GM19240 (cell line): ENCODE data around the gene SERINC5.
A peak's percentile ranks its signal among the peaks of the same experiment; 100 is the strongest.
"Not testable (repeated sequence)": the region's sequence is repeated elsewhere in the genome, so short reads cannot be mapped to it uniquely, and the experiment has no call there.

Experiments used
- DNase-seq: peaks from one replicate; pipeline ENCODE4 v3.0.0; 2011; ENCODE audit warnings: low spot score; ENCODE audit not compliant: insufficient read length

SERINC5 gene

GRCh38 chr5:80140496-80140895 is 115.4 kb downstream of the SERINC5 start:
- DNase-seq, result no peak

DNA sequence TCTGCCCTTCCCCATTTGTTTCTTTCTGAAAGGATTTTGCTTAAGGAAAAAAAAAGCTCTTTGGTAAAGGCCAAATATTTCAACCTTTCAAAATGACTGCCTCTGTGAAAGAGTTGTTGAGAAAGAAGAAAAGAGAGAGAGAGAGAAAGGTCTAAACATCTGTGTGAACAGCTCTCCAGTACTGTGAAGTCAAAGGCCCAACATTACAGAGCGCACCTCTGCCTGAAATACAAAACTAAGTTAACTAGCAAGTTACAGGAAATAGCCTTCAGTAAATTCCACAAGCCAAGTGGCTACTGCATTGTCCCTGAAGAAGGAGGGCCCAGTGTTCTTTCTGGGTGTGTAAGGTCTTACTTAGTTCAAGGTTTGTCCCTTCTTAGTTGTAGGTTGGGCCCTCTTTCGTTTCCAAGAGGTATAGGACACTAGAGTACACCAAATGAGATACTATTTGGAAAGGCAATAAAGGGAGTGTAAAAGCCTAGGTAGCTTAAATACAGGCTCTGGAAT is 116.3 kb downstream of the SERINC5 start:
- no peak for DNase-seq

DNA sequence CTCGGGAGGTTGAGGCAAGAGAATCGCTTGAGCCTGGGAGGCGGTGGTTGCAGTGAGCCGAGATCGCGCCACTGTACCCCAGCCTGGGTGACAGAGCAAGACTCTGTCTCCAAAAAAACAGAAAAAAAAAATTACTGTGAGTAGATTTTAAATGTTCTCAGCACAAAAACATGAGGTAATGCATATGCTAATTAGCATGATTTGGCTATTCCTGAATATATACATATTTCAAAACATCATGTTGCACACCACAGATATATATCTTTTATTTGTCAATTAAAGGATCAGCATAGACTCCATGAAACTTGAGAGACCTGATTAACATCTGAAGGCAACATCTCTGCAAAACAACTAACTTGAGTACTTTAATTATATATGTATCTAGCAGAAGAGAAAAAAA is 117.4 kb downstream of the SERINC5 start:
- DNase-seq, result no peak

DNA sequence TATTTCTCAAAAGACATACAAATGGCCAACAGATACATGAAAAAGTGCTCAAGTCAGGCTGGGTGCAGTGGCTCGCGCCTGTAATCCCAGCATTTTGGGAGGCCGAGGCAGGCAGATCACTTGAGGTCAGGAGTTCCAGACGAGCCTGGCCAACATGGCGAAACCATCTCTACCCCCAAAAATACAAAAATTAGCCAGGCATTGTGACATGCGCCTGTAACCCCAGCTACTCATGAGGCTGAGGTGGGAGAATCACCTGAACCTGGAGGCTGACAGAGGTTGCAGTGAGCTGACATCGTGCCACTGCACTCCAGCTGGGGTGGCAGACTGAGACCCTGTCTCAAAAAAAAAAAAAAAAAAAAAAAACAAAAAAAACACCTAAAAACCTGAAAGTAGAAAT is 119.0 kb downstream of the SERINC5 start:
- DNase-seq, result not testable (repeated sequence)

DNA sequence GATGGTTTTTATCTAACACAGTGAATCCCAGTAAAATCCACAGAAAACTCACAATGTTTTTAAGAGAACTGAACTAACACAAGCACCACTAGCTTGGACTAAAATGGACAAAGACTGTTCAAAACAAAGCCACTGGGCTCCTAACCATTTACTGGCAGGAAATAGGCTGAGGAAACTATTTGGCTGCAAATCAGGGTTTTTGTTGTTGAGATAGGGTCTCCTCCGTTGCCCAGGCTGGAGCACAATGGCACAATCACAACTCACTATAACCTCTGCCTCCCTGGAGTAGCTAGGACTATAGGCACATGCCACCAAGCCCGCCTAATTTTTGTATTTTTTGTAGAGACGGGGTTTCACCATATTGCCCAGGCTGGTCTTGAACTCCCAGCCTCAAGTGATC is 121.0 kb downstream of the SERINC5 start:
- no peak for DNase-seq

DNA sequence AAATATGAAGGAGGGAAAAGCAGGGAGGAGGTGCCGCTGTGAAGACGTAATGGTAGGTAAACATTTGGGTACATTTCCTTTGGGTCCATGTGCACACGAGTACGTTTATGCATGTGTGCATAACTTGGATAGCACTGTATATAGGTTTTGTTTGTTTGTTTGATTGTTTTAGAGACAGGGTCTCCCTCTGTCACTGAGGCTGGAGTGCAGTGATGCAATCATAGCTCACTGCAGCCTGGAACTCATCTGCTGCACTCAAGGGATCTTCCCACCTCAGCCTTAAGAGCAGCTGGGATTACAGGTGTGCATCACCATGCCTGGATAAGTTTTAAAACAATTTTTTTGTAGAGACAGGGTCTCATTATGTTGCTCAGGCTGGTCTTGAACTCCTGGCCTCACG is 126.7 kb downstream of the SERINC5 start:
- no peak for DNase-seq

DNA sequence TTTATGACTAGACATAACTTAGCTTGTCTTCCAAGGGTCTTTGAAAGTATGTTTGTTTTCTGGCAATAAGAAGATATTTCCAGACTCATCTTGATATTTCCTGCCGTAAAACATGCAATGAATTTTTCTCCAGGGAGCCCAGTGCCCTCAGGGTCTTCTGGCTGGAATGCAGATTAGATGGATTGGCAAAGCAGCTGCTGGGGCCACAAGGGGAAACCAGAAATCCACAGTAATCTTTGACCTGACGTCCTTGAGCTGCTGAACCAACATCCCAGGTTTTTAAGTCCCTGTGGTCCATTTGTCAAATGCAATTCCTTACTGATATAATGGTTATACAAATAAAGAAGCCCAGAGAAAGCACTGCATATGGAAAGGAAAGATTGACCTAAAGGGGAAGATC is 127.7 kb downstream of the SERINC5 start:
- DNase-seq, result no peak

GRCh38 chr5:80127116-80127552 is 128.7 kb downstream of the SERINC5 start:
- no peak for DNase-seq

DNA sequence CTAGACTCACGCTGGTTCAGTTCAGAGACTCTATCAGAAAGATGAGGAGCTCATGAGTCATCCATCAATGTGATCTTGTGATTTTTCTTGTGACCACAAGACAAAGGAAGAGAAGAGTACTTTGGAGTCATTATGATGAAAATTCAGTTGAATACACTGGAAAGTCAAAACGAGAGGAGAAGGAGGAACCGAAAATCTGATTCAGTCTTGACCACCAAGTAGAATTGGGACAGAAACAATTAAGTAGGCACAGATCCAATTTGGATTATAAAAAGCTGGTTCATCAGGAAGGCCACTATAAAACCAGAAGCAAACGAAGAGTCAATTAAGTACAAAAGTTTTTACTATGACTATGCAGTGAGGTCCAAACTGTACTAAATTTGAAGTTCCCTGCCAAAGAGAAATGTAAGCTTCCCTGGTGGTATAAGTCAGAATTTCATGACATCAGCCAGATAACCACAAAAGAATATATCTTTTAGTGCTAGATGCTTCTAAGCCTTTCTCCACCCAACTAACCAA is 129.8 kb downstream of the SERINC5 start:
- no peak for DNase-seq

DNA sequence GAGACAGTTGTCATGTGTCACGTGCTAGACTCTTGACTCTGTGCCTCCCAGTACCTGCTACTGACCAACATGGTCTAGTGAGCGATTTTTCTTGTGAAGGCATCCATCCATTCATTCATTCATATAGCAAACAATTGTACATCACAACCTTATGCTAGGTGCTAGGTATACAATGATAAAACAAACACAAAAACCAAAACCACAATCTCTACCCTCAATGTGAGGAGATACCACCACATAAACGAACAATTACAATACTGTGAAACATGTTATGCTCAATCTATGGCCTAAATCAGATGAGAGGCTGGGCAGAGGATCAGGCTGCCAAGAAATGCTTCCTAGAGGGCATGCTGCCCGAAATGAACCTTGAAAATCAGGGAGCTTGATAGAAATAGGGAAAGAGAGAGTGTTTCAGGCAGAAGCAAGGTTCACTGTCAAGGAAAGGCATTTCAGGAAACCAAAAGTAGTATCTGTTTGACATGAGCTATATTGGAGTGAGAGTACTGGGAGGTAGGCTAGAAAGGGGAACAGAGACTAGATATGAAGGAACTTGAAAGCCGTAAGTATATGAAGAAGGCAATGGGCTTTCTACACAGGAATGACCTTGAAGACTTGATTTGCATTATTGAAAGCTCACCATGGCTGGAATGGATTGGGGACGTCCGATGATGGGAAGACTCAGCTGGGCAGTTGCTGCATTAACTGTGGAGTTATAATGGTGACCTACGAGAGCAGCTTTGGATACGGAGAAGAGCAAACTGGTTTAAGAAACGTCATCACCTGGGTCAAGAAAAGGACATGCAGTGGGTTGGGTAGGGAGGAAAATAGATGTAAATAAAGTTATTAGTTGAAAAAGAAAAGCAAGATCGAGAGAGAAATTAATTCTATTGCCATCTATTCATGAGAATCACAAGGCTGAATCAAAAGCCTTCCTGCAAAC is 130.6 kb downstream of the SERINC5 start:
- peak; percentile 46 for DNase-seq

DNA sequence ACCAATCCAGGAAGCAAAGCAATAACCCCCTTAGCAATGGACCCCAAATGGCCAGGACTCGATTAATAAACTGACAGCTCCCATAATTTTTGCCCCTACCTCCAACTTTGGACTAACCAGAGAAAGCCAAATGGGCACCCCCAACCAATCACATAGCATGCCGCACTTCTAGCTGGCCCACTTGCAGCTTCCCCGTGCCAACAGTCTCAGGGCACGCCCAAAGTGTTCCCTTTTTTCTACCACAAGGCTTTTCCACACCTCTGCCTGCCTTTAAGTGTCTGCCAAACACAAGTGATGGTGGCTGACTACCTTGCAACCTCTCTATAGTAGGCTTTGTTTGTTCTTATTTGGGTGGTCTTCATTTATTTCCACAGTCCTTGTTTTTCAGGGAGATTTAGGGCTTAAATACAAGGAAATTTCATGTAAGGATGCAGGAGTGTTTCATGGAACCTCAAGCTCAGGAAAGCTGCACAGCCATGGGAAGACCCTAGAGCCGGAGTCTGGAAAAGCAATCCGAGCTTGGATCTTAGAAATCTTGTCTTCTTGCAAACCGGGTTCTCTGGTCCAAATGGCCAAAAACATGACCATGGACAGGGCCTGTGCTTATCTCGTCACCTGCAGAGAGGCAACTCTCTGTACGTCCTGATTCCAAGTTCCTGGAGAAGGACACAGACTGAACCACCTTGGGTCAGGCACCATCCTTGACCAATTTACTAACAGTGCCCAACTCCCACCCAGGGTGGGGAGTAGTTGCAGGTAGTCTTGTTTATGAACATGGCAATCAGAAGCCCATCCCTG is 131.5 kb downstream of the SERINC5 start:
- DNase-seq, result no peak

DNA sequence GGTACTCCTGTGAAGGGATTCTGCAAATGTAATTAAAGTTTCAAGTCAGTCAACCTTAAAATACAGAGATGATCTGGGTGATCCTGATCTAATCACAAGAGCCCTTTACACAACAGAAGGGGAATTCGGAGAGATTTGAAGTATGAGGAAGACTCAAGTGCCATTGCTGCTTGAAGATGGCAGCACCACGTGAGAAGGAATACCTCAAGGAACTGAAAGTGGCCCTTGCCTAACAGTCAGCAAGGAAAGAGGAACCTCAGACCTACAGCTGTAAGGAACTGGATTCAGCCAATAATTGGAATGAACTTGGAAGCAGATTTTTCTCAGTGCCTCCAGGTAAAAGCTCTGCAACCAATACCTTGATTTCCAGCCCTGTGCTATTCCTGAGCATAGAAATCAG is 133.3 kb downstream of the SERINC5 start:
- no peak for DNase-seq

DNA sequence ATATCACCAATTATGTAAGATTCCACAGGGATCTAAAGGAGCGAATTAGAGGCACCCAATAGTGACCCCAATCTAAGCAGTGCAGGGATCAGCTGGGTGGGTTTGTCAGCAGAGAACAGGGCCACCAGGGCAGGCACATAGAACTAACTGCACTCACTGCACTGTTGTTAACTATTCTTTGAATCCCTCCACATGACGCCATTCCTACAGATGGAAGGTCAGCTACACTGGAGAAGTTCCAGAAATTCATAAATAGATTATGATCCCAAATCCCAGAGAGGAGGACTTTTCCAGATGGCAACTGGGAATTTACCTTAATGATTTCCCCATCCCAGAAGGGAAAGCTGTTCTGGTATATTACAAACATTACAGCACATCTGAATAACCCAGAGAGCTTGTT is 136.5 kb downstream of the SERINC5 start:
- no peak for DNase-seq

GRCh38 chr5:80117446-80117845 is 138.4 kb downstream of the SERINC5 start:
- no peak for DNase-seq

DNA sequence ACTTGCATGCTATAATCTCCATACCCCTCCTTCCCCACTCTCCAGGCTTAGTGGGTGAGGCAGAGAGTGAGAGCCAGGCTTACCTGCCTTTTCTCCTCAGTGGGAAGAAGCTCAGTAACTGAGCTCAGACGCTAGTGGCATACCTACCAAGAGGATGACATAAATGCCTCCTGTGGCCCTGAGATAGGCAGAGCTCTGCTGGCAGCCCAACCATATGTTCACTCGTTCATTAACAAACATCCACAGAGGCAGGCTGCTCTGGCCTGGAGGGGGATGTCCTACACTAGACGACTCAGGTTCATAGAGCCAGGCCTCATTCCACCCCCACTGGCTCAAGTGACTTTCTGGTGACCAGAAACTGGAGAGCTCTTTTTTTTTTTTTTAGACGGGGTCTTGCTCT is 139.4 kb downstream of the SERINC5 start:
- no peak for DNase-seq

DNA sequence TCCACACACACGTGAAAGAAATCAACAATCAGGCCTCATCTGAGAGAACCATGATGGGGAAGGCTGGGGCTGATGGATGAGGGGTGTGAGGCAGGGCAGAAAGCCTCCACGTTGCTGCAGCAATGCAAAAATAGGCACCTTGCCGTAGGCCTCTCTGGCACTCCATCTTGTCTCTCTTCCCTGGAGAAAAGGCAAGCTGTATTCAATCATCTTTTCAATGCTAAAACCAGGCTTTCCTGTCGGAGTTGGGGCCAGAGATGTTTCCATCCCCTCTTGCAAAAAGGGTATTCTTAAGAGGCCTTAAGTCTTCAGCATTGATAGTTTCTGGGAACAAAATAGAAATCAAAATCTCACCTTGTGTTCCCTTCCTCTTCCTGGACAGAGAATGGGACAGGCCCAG is 139.8 kb downstream of the SERINC5 start:
- no peak for DNase-seq

DNA sequence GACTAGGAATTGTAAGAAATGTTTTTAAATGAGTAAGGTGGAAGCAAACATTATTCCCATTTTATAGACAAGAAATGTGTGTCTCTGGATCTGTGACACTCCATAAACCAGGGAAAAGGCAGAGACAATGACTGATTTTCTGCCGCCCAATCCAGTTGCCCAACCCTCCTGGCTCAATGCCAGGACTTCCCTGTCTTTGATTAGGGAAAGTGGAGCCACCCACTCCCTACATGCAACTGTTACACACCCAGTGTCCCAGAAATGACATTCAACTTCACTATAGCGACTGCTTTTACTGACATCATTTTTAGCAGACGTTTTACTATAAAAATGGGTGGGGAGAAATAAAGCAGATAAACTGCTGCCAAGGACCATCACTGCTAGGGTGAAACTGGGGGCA is 141.0 kb downstream of the SERINC5 start:
- DNase-seq, result no peak

- DNase-seq, result not testable (repeated sequence)
Measured at GRCh38 chr5:80111376-80111990, 144.4 kb downstream of the SERINC5 start.

GRCh38 chr5:80109646-80110478 is 146.0 kb downstream of the SERINC5 start:
- no peak for DNase-seq

DNA sequence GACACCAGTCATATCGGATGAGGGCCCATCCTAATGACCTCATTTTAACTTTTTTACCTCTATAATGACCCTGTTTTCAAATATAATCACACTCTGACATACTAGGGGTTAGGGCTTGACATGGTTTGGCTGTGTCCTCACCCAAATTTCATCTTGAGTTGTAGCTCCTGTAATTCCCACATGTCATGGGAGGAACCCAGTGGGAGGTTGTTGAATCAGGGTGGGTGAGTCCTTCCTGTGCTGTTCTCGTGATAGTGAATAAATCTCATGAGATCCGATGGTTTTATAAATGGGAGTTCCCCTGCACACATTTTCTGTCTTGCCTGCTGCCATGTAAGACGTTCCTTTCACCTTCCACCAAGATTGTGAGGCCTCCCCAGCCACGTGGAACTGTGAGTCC is 148.9 kb downstream of the SERINC5 start:
- no peak for DNase-seq
